ENCODE measurements around the gene FLNC. TPM values are rescaled to one million over a fixed set of nuclear protein-coding genes. Genes with fewer than 3 reads are reported as not detected.

Gene FLNC
- polyA plus RNA-seq, 1 donor from 2014 or later: 0.36 TPM

DNA sequence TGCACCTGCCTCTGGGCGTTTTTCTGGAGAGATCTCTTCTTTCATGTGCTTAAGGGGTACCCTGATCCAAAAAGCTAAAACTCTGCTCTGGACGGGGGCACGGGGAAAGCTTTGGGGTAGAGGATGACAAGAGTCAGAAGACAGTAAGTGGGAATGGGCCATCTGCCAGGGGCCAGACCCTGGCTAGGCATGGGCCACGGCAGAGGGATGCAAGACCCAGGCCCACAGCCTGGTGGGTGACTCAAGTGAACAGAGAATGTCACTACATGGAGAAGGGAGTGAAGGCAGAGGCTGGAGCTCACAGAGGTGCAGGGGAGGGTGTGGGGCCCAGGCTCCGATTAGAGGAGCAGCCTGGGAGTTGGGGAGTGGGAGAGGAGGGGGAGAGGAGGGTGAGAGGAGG is 15.3 kb downstream of the FLNC start:
- H3K9me2 ChIP-seq (ENCODE audit: insufficient read depth, low read length): no peaks in the 10 kb centered on the region
- no peak overlapping the region for H3K27ac ChIP-seq (ENCODE audit: low read length)
- TF ChIP-seq, protein P1, sequence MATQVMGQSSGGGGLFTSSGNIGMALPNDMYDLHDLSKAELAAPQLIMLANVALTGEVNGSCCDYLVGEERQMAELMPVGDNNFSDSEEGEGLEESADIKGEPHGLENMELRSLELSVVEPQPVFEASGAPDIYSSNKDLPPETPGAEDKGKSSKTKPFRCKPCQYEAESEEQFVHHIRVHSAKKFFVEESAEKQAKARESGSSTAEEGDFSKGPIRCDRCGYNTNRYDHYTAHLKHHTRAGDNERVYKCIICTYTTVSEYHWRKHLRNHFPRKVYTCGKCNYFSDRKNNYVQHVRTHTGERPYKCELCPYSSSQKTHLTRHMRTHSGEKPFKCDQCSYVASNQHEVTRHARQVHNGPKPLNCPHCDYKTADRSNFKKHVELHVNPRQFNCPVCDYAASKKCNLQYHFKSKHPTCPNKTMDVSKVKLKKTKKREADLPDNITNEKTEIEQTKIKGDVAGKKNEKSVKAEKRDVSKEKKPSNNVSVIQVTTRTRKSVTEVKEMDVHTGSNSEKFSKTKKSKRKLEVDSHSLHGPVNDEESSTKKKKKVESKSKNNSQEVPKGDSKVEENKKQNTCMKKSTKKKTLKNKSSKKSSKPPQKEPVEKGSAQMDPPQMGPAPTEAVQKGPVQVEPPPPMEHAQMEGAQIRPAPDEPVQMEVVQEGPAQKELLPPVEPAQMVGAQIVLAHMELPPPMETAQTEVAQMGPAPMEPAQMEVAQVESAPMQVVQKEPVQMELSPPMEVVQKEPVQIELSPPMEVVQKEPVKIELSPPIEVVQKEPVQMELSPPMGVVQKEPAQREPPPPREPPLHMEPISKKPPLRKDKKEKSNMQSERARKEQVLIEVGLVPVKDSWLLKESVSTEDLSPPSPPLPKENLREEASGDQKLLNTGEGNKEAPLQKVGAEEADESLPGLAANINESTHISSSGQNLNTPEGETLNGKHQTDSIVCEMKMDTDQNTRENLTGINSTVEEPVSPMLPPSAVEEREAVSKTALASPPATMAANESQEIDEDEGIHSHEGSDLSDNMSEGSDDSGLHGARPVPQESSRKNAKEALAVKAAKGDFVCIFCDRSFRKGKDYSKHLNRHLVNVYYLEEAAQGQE (IDR thresholded peaks at IDR 0.05; ENCODE audit: borderline replicate concordance): no peak
- TF ChIP-seq EZH2 (IDR thresholded peaks at IDR 0.05; ENCODE audit: borderline replicate concordance, insufficient read depth, low read length, poor library complexity, severe bottlenecking) (no peak), POLR2AphosphoS5 (IDR thresholded peaks at IDR 0.05) (no peak), MXI1 (conservative IDR thresholded peaks at IDR 0.05; ENCODE audit: poor library complexity, severe bottlenecking) (no peak), TAF1 (IDR thresholded peaks at IDR 0.05; ENCODE audit: low read depth) (no peak), EP300 (conservative IDR thresholded peaks at IDR 0.05; ENCODE audit: poor library complexity, severe bottlenecking) (no peak), RAD21 (conservative IDR thresholded peaks at IDR 0.05) (no peak), SMC3 (conservative IDR thresholded peaks at IDR 0.05; ENCODE audit: poor library complexity) (no peak)
- TF ChIP-seq, protein P2, sequence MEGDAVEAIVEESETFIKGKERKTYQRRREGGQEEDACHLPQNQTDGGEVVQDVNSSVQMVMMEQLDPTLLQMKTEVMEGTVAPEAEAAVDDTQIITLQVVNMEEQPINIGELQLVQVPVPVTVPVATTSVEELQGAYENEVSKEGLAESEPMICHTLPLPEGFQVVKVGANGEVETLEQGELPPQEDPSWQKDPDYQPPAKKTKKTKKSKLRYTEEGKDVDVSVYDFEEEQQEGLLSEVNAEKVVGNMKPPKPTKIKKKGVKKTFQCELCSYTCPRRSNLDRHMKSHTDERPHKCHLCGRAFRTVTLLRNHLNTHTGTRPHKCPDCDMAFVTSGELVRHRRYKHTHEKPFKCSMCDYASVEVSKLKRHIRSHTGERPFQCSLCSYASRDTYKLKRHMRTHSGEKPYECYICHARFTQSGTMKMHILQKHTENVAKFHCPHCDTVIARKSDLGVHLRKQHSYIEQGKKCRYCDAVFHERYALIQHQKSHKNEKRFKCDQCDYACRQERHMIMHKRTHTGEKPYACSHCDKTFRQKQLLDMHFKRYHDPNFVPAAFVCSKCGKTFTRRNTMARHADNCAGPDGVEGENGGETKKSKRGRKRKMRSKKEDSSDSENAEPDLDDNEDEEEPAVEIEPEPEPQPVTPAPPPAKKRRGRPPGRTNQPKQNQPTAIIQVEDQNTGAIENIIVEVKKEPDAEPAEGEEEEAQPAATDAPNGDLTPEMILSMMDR (IDR thresholded peaks at IDR 0.05; ENCODE audit: poor library complexity, severe bottlenecking): no peak
- H3K9me3 ChIP-seq (ENCODE audit: low read length): no peaks in the 10 kb centered on the region
- no peak overlapping the region for H3K4me3 ChIP-seq (ENCODE audit: low read length)
- H3K79me2 ChIP-seq (replicated peaks; ENCODE audit: insufficient read depth, low read length): no peaks in the 10 kb centered on the region
- H3K36me3 ChIP-seq (ENCODE audit: insufficient read depth, low read length): no peaks in the 10 kb centered on the region
- no peak overlapping the region for H2AFZ ChIP-seq (ENCODE audit: low read depth, low read length)
- no peaks in the 10 kb centered on the region for H3K27me3 ChIP-seq (ENCODE audit: insufficient read depth, low read depth, low read length)
- no peak overlapping the region for H3K4me2 ChIP-seq (ENCODE audit: low read length)
- no peaks in the 10 kb centered on the region for H3F3A ChIP-seq (ENCODE audit: insufficient read depth, low read length, poor library complexity, severe bottlenecking)
- H4K20me1 ChIP-seq (ENCODE audit: insufficient read depth): no peaks in the 10 kb centered on the region
- H3K9ac ChIP-seq (ENCODE audit: low read length): no peak overlapping the region

GRCh38 chr7:128845987-128846386 is 15.8 kb downstream of the FLNC start:
- no peak overlapping the region for H3K4me3 ChIP-seq (ENCODE audit: low read length)
- no peaks in the 10 kb centered on the region for H3K79me2 ChIP-seq (replicated peaks; ENCODE audit: insufficient read depth, low read length)
- no peaks in the 10 kb centered on the region for H3K27me3 ChIP-seq (ENCODE audit: insufficient read depth, low read depth, low read length)
- TF ChIP-seq EP300 (conservative IDR thresholded peaks at IDR 0.05; ENCODE audit: poor library complexity, severe bottlenecking) (no peak), EZH2 (IDR thresholded peaks at IDR 0.05; ENCODE audit: borderline replicate concordance, insufficient read depth, low read length, poor library complexity, severe bottlenecking) (no peak), TAF1 (IDR thresholded peaks at IDR 0.05; ENCODE audit: low read depth) (no peak), SMC3 (conservative IDR thresholded peaks at IDR 0.05; ENCODE audit: poor library complexity) (no peak), POLR2AphosphoS5 (IDR thresholded peaks at IDR 0.05) (no peak), RAD21 (conservative IDR thresholded peaks at IDR 0.05) (no peak), MXI1 (conservative IDR thresholded peaks at IDR 0.05; ENCODE audit: poor library complexity, severe bottlenecking) (no peak)
- TF ChIP-seq, protein P2 (IDR thresholded peaks at IDR 0.05; ENCODE audit: poor library complexity, severe bottlenecking): no peak
- TF ChIP-seq, protein P1 (IDR thresholded peaks at IDR 0.05; ENCODE audit: borderline replicate concordance): no peak
- H3K27ac ChIP-seq (ENCODE audit: low read length): no peak overlapping the region
- H3K4me2 ChIP-seq (ENCODE audit: low read length): no peak overlapping the region
- no peak overlapping the region for H3K9ac ChIP-seq (ENCODE audit: low read length)
- no peak overlapping the region for H2AFZ ChIP-seq (ENCODE audit: low read depth, low read length)
- no peaks in the 10 kb centered on the region for H3K9me2 ChIP-seq (ENCODE audit: insufficient read depth, low read length)
- no peaks in the 10 kb centered on the region for H3K36me3 ChIP-seq (ENCODE audit: insufficient read depth, low read length)
- H3F3A ChIP-seq (ENCODE audit: insufficient read depth, low read length, poor library complexity, severe bottlenecking): no peaks in the 10 kb centered on the region
- no peaks in the 10 kb centered on the region for H4K20me1 ChIP-seq (ENCODE audit: insufficient read depth)
- no peaks in the 10 kb centered on the region for H3K9me3 ChIP-seq (ENCODE audit: low read length)
